GM19468 (cell line): ENCODE measurements around the gene RBBP5.

Experiments used
- ATAC-seq: cut with Tn5 transposase; IDR thresholded peaks from one replicate; pipeline ENCODE4 v1.9.1; 2021; ENCODE audit warnings: mild to moderate bottlenecking, moderate library complexity, moderate number of reproducible peaks; ENCODE audit not compliant: unreplicated experiment; ENCODE audit errors: extremely low read depth

Gene RBBP5

GRCh38 chr1:205133287-205133686 lies 11.5 kb upstream of the RBBP5 start:
- no peak for ATAC-seq

GRCh38 chr1:205129447-205130029 lies 7.8 kb upstream of the RBBP5 start:
- no peak for ATAC-seq

- ATAC-seq, result no peak
These were observed 6.3 kb upstream of the RBBP5 start for GRCh38 chr1:205128050-205128449.

- no peak for ATAC-seq
These were observed 5.9 kb upstream of the RBBP5 start for GRCh38 chr1:205127646-205128045.

GRCh38 chr1:205124726-205125125 lies 2.9 kb upstream of the RBBP5 start:
- ATAC-seq, result no peak

- ATAC-seq, result no peak
These were observed 708 bp upstream of the RBBP5 start for GRCh38 chr1:205122489-205122882.

- ATAC-seq, result no peak
These were observed 3.0 kb downstream of the RBBP5 start for GRCh38 chr1:205118752-205119151.

GRCh38 chr1:205111354-205111753 lies 10.4 kb downstream of the RBBP5 start:
- no peak for ATAC-seq

GRCh38 chr1:205109711-205110110 lies 12.1 kb downstream of the RBBP5 start:
- ATAC-seq, result no peak

- no peak for ATAC-seq
These were observed 12.5 kb downstream of the RBBP5 start for GRCh38 chr1:205109269-205109668.

- no peak for ATAC-seq
These were observed 13.3 kb downstream of the RBBP5 start for GRCh38 chr1:205108464-205108863.

- no peak for ATAC-seq
These were observed 14.5 kb downstream of the RBBP5 start for GRCh38 chr1:205107327-205107726.

- no peak for ATAC-seq
These were observed 19.4 kb downstream of the RBBP5 start for GRCh38 chr1:205102404-205102803.

GRCh38 chr1:205098242-205098641 lies 23.5 kb downstream of the RBBP5 start:
- ATAC-seq, result no peak

- no peak for ATAC-seq
These were observed 26.4 kb downstream of the RBBP5 start for GRCh38 chr1:205095422-205095821.

- no peak for ATAC-seq
These were observed 30.6 kb downstream of the RBBP5 start for GRCh38 chr1:205091043-205091740.

GRCh38 chr1:205088341-205088740 lies 33.4 kb downstream of the RBBP5 start:
- no peak for ATAC-seq

GRCh38 chr1:205084360-205084759 lies 37.4 kb downstream of the RBBP5 start, which contains the start of gene TMEM81:
TMEM81 (minus strand) TSS chr1:205084460; CDS start chr1:205084320, 140 bp downstream.
- no peak for ATAC-seq

GRCh38 chr1:205082431-205082830 lies 39.3 kb downstream of the RBBP5 start:
- ATAC-seq, result no peak

- no peak for ATAC-seq
These were observed 43.9 kb downstream of the RBBP5 start for GRCh38 chr1:205077934-205078311.

- no peak for ATAC-seq
These were observed 44.4 kb downstream of the RBBP5 start for GRCh38 chr1:205077158-205077933.
